ENCODE data around the gene SPACA7. TPM values are rescaled to one million over a fixed set of nuclear protein-coding genes. Genes with fewer than 3 reads are reported as not detected.

SPACA7 gene
- total RNA-seq, 1 experiment from 2014 or later: not detected

DNA sequence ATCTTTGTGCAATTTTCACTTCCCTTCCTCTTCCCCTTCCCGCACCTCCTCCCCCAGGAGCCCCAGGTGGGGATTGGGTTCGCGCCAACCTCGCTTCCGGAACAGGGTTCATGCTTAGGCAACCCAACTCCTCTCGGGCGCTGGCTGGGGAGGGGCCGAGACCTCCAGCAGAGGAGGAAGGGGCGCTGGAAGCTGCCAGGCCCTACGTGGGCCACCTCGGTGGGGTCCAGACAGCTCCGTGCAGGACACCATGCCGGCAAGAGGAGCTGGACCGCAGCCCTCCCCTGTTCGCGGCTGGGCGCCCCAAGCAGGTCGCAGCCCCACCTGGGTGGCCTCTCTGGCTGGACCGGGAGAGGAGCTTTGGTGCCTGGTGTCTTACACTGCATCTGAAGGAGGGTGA lies 91.1 kb downstream of the SPACA7 start:
- TF ChIP-seq CTCF (conservative IDR thresholded peaks at IDR 0.05): no peak
- H3K36me3 Mint-ChIP-seq (ENCODE audit: insufficient read depth in 1 of 3, low read depth in 3 of 3): peaks cover 0 to 1% (median 0%) of the 10 kb centered on the region in 3 experiments; a peak in 2 of 7 replicates
- H3K27ac Mint-ChIP-seq: no peak overlapping the region
- Histone ChIP-seq H3K4me2 (ENCODE audit: insufficient read depth, insufficient read length, low read length) (no peak overlapping the region), H4K91ac (ENCODE audit: insufficient read length, low read depth, low read length) (no peak overlapping the region), H3K27ac (ENCODE audit: insufficient read length, low read depth, low read length) (no peak overlapping the region), H3K23ac (ENCODE audit: insufficient read length, low read depth, low read length) (no peak overlapping the region), H3K79me1 (ENCODE audit: insufficient read depth, low read depth, low read length, poor library complexity, severe bottlenecking) (no peaks in the 10 kb centered on the region), H3K18ac (ENCODE audit: insufficient read length, low read depth, low read length) (no peak overlapping the region), H4K8ac (replicated peaks; ENCODE audit: insufficient read length, low read depth, low read length) (no peak overlapping the region), H3K4ac (ENCODE audit: low read depth, low read length) (no peak overlapping the region), H4K5ac (ENCODE audit: insufficient read length, low read depth, low read length) (no peak overlapping the region), H3K23me2 (ENCODE audit: insufficient read length, low read depth, low read length, poor library complexity, severe bottlenecking) (no peaks in the 10 kb centered on the region), H3K27me3 (ENCODE audit: insufficient read depth, low read length) (no peaks in the 10 kb centered on the region), H3T11ph (ENCODE audit: low read length) (no peak overlapping the region), H3K56ac (ENCODE audit: insufficient read length, low read depth, low read length) (no peak overlapping the region), H2BK120ac (ENCODE audit: low read depth, low read length, poor library complexity, severe bottlenecking) (no peak overlapping the region), H2BK12ac (ENCODE audit: insufficient read length, low read depth, low read length) (no peak overlapping the region), H3K4me1 (ENCODE audit: insufficient read depth, low read length) (no peaks in the 10 kb centered on the region), H2BK5ac (ENCODE audit: insufficient read length, low read length) (no peak overlapping the region), H2BK20ac (ENCODE audit: low read depth, low read length, poor library complexity, severe bottlenecking) (no peak overlapping the region), H3K9me3 (ENCODE audit: control insufficient read depth, low read depth, low read length) (no peaks in the 10 kb centered on the region), H4K20me1 (ENCODE audit: control insufficient read depth, insufficient read depth, insufficient read length) (no peaks in the 10 kb centered on the region), H3K79me2 (ENCODE audit: insufficient read depth, low read length) (no peaks in the 10 kb centered on the region), H2AK5ac (ENCODE audit: insufficient read length, low read length) (no peak overlapping the region), H3K14ac (ENCODE audit: insufficient read depth, low read length) (no peak overlapping the region), H3K9ac (ENCODE audit: extremely low read depth, insufficient read length, low read length) (no peak overlapping the region), H2BK15ac (ENCODE audit: low read depth, low read length) (no peak overlapping the region), H2AFZ (ENCODE audit: low read length) (no peak overlapping the region)
- WGBS (ENCODE audit: extremely low coverage, insufficient read length, low lambda C conversion rate): no CpG with 5 or more reads among the region's 19 CpGs
- H3K9me3 Mint-ChIP-seq: peaks cover 0 to under 1% of the 10 kb centered on the region in 2 experiments; a peak in 1 of 5 replicates
- H3K4me1 Mint-ChIP-seq: no peaks in the 10 kb centered on the region
- no peak overlapping the region for H3K4me3 Mint-ChIP-seq
- no peak for DNase-seq
- peaks cover 4% of the 10 kb centered on the region; the same call in 1 of the 2 replicates for H3K27me3 Mint-ChIP-seq (ENCODE audit: low read depth)
